GM12891 (cell line): Measurements from ENCODE around the gene DIDO1.
A peak's percentile ranks its signal among the peaks of the same experiment; 100 is the strongest.

Experiments
- DNase-seq: peaks from one replicate; pipeline ENCODE4 v3.0.0; 2011; ENCODE audit warnings: low spot score; ENCODE audit not compliant: insufficient read length
- FAIRE-seq: peaks from 2 replicates; lab custom pipeline; 2011; peaks lifted over from hg19 to GRCh38; lab: Jason Lieb, UNC
- PAX5 ChIP-seq: IDR thresholded peaks from 2 replicates; pipeline ENCODE4 v1.6.1; 2011; ENCODE audit warnings: low read length, moderate library complexity, mild to moderate bottlenecking; ENCODE audit not compliant: insufficient read depth, severe bottlenecking
- POLR2A ChIP-seq: IDR thresholded peaks from 2 replicates; pipeline ENCODE4 v1.6.1; 2011; ENCODE audit warnings: low read depth, low read length, control low read depth
- POLR2AphosphoS5 ChIP-seq: IDR thresholded peaks from 2 replicates; pipeline ENCODE4 v1.6.1; 2011; ENCODE audit warnings: low read depth, low read length, control low read depth
- POU2F2 ChIP-seq: IDR thresholded peaks from 2 replicates; pipeline ENCODE4 v1.6.1; 2011; ENCODE audit warnings: low read depth, mild to moderate bottlenecking, control low read depth, low read length, moderate library complexity
- SPI1 ChIP-seq: IDR thresholded peaks from 2 replicates; pipeline ENCODE4 v1.6.1; 2011; ENCODE audit warnings: low read depth, low read length, control low read depth
- TAF1 ChIP-seq: IDR thresholded peaks from 2 replicates; pipeline ENCODE4 v1.6.1; 2011; ENCODE audit warnings: low read depth, low read length, control low read depth

DIDO1 gene

DNA sequence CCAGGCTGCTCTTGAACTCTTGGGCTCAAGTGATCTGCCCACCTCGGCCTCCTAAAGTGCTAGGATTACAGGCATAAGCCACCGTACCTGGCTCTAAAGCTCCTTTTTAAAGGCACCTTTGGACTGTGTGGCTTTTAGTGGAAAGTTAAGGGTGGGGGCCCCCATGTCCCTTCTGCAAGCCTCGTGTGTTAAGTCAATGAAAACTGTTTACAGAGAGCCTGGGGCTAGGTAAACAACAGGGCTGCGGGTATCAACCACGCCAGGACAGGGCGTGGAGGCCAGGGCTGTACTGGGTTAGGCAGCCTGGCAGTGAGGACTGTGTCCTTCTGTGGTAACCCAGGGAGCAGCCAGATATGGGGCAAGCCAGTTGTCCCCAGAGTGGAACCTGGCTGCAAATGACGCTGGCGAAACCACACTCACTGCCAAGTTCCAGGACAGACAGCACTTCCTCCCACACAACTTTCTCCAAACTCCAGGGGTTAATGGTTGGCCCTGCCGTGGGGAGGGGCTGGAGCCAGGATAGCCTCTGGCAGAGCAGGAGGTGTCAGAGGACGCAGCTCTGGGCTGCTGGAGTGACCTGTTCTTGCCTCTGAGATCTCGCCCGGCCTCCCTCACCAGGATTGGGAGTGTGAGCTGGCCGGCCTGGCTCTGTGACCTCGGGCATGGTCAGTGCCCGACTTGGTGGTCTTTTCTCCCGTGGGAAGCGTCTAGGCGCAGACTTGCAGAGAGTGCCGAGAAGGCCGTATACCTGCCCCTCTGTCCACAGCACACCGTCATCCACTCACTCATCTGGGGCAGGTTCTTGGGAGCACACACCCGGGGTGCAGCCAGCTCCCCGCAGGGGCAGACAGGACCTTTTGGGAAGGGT lies 29.4 kb upstream of the DIDO1 start:
- no peak for TF ChIP-seq TAF1
- TF ChIP-seq PAX5: no peak
- no peak for TF ChIP-seq POLR2A
- no peak for TF ChIP-seq POU2F2
- TF ChIP-seq POLR2AphosphoS5: no peak
- no peak for TF ChIP-seq SPI1
- no peak for FAIRE-seq

GRCh38 chr20:62953839-62954703 lies 27.8 kb upstream of the DIDO1 start:
- FAIRE-seq: peak; percentile 82
- TF ChIP-seq POLR2AphosphoS5: no peak; the same call in 1 of the 2 replicates
- TF ChIP-seq PAX5: no peak
- TF ChIP-seq POU2F2: no peak; the same call in 1 of the 2 replicates
- peak; percentile 94 for TF ChIP-seq SPI1
- peak; percentile 62; the same call in 1 of the 2 replicates for TF ChIP-seq TAF1
- TF ChIP-seq POLR2A: no peak
- DNase-seq: peak; percentile 95

More for the DNA sequence above, 29.4 kb upstream of the DIDO1 start:
- DNase-seq: no peak

DNA sequence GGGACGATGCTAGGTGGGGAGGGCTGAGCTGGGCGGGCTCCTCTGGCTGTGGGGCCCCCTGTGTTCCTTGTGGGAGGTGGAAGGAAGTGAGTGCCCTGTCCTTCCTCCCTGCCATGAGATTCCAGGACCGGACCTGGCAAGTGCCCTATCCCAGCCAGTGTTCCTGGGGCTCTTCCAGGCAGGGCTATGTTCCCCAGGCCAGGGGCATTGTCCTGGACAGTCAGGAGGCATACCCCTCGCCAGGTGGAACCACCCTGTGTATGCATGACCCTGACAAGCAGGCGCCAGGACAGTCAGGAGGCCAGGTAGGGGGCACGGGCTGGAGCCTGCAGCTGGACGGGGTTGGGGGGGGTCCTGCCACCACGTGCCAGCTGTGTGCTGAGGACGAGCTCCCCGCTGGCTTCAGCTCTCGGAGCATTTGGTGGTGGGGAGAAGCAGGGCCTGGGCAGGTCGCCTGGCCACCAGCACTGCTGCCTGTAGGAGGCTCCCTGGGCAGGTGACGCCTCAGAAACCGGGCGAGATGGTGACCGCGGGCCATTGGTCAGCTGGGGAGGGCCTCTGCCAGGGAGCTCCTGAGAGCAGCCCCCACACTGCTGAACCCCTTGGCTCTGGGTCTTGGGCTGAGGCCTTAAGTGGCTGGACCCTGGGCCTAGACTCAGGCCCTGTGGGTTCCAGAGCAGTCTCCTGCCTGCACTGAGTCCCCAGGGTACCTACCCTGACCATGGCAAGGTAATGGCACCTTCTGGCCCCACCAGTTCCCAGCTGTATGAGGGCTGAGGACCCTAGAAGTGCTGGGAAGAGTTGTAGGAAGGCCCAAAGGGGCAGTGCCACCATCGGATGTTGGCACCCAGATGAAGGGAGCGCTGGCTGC lies 26.9 kb upstream of the DIDO1 start:
- FAIRE-seq: no peak
- TF ChIP-seq TAF1 (no peak), POLR2A (no peak), POLR2AphosphoS5 (no peak; the same call in 1 of the 2 replicates), POU2F2 (no peak), PAX5 (no peak), SPI1 (no peak)
- no peak for DNase-seq

- TF ChIP-seq TAF1 (no peak), POU2F2 (no peak), SPI1 (no peak), POLR2A (0 out of 2 replicates have a peak, but pooled peaks have one; percentile 36), PAX5 (no peak), POLR2AphosphoS5 (peak; percentile 68; the same call in 1 of the 2 replicates)
- FAIRE-seq (peak; percentile 85), DNase-seq (peak; percentile 86)
Observed at GRCh38 chr20:62952373-62952967, 26.2 kb upstream of the DIDO1 start, which contains the start of gene SLC17A9. Gene SLC17A9 (plus strand): TSS chr20:62952709. CDS start chr20:62952831, 122 bp downstream.

- no peak for FAIRE-seq
- no peak for DNase-seq
- TF ChIP-seq SPI1: no peak
- TF ChIP-seq TAF1: no peak
- no peak for TF ChIP-seq POLR2AphosphoS5
- no peak for TF ChIP-seq PAX5
- TF ChIP-seq POLR2A: no peak
- no peak for TF ChIP-seq POU2F2
Observed at GRCh38 chr20:62951896-62952372, 25.6 kb upstream of the DIDO1 start.

DNA sequence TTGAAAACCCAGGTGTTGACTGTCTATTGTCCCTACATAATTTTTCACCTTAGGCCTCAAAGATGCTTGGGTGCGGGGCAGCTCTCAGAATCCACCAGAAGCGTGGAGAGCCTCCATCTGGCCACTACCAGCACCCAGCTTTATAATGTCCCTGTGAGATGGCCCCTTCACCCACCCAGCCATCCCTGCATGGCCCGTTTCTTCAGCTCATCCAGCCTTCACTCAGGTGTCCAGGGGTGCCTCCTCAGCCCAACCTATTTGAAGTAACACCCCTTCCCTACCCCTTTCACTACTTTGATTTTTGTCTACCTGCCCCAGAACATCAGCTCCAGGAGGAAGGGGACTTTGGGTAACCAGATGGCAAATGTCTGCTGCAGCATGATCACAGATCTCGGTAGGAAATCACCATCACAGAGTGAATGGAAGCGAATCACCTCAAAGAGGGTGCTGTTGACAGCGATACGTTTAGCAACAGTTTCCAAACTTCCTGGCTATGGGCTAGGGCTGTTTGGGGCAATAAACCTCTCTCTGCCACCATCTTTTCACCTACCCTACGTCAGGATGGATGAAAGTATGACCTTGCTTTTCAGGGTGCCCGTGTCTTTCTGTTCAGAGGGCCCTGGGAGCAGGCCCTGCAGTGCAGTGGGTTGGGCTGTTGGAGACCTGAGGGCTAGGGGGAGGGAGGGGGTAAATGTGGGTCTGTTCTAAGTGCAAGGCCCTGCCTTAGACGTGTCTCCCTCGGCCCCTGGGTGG lies 25.0 kb upstream of the DIDO1 start:
- DNase-seq (no peak), FAIRE-seq (no peak)
- TF ChIP-seq SPI1 (no peak), PAX5 (no peak), POU2F2 (no peak), POLR2AphosphoS5 (no peak), TAF1 (no peak), POLR2A (no peak)

DNA sequence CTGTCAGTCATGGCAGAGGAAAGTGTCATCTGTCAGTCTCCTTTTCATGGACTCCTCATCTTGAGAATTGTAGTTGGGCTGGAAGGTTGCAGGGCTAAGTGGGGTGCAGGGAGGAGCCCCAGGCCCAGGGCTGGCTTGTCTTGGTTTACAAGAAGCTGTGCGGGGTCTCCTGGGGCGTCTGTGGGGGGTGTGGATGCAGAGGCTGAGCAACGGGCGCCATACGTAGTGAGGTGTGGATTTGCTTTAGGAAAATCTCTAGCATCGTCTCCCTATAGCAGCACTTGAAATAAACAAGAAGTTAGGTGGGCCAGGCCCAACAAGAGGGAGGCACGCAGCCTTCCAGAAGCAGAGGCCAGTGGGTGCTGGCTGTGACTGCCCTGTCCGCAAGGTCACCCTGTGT lies 24.4 kb upstream of the DIDO1 start:
- TF ChIP-seq SPI1: no peak
- FAIRE-seq (no peak), DNase-seq (no peak)

- DNase-seq (no peak), FAIRE-seq (no peak)
- TF ChIP-seq TAF1 (no peak), POU2F2 (no peak), PAX5 (no peak), POLR2A (no peak), POLR2AphosphoS5 (no peak), SPI1 (no peak)
Observed at GRCh38 chr20:62949962-62950361, 23.7 kb upstream of the DIDO1 start.
